WTC11 (cell line): Measurements from ENCODE around the gene SLC29A1. TPM values are rescaled to one million over a fixed set of nuclear protein-coding genes. Genes with fewer than 3 reads are reported as not detected.
A peak's percentile ranks its signal among the peaks of the same experiment; 100 is the strongest.

Source experiments
- EMX1 ChIP-seq: fragments of 250-450 bp; sonication (Bioruptor Pico); IDR thresholded peaks from 2 replicates; pipeline ENCODE4 v1.8.0; 2021; ENCODE audit warnings: mild to moderate bottlenecking
- ETV6 ChIP-seq: sonication (generic); formaldehyde crosslinking; IDR thresholded peaks from 2 replicates; pipeline ENCODE4 v1.8.1; 2022; ENCODE audit warnings: mild to moderate bottlenecking, missing genetic modification reagents
- FOXJ3 ChIP-seq: sonication (generic); formaldehyde crosslinking; IDR thresholded peaks from 2 replicates; pipeline ENCODE4 v1.9.0; 2021; ENCODE audit warnings: missing genetic modification reagents, mild to moderate bottlenecking, borderline replicate concordance
- FOXP1 ChIP-seq: sonication (generic); formaldehyde crosslinking; IDR thresholded peaks from 2 replicates; pipeline ENCODE4 v1.8.0; 2022; ENCODE audit warnings: missing genetic modification reagents, mild to moderate bottlenecking, moderate library complexity, borderline replicate concordance
- IRF2 ChIP-seq: sonication (generic); formaldehyde crosslinking; IDR thresholded peaks from 2 replicates; pipeline ENCODE4 v1.8.0; 2022; ENCODE audit warnings: low read depth, missing genetic modification reagents, borderline replicate concordance
- KAT7 ChIP-seq: sonication (generic); formaldehyde crosslinking; IDR thresholded peaks from 2 replicates; pipeline ENCODE4 v1.8.1; 2023; ENCODE audit warnings: missing genetic modification reagents, mild to moderate bottlenecking, borderline replicate concordance
- NFE2L1 ChIP-seq: sonication (generic); formaldehyde crosslinking; IDR thresholded peaks from 2 replicates; pipeline ENCODE4 v1.8.1; 2023; ENCODE audit warnings: missing genetic modification reagents
- NFYB ChIP-seq: sonication (generic); formaldehyde crosslinking; conservative IDR thresholded peaks from 2 replicates; pipeline ENCODE4 v1.8.0; 2022; ENCODE audit warnings: low read depth, missing genetic modification reagents
- NR3C1 ChIP-seq: sonication (generic); formaldehyde crosslinking; conservative IDR thresholded peaks from 2 replicates; pipeline ENCODE4 v1.8.1; 2023; ENCODE audit warnings: low read depth, mild to moderate bottlenecking, missing genetic modification reagents
- OVOL2 ChIP-seq: fragments of 250-450 bp; sonication (Bioruptor Pico); IDR thresholded peaks from 2 replicates; pipeline ENCODE4 v1.9.0; 2021; ENCODE audit warnings: mild to moderate bottlenecking, borderline replicate concordance
- RELA ChIP-seq: sonication (generic); formaldehyde crosslinking; IDR thresholded peaks from 2 replicates; pipeline ENCODE4 v1.8.1; 2022; ENCODE audit warnings: missing genetic modification reagents, mild to moderate bottlenecking, borderline replicate concordance
- TCF7 ChIP-seq: sonication (generic); formaldehyde crosslinking; IDR thresholded peaks from 2 replicates; pipeline ENCODE4 v1.8.0; 2022; ENCODE audit warnings: mild to moderate bottlenecking, low read depth, missing genetic modification reagents, moderate library complexity
- TP53 ChIP-seq: sonication (generic); formaldehyde crosslinking; IDR thresholded peaks from 2 replicates; pipeline ENCODE4 v1.8.1; 2023; ENCODE audit warnings: mild to moderate bottlenecking, missing genetic modification reagents
- ZNF121 ChIP-seq: sonication (generic); formaldehyde crosslinking; IDR thresholded peaks from 2 replicates; pipeline ENCODE4 v1.8.0; 2023; ENCODE audit warnings: missing genetic modification reagents
- ZNF317 ChIP-seq: sonication (generic); formaldehyde crosslinking; IDR thresholded peaks from 2 replicates; pipeline ENCODE4 v1.8.1; 2023; ENCODE audit warnings: low read depth, mild to moderate bottlenecking, moderate library complexity, missing genetic modification reagents, borderline replicate concordance
- ZNF423 ChIP-seq: fragments of 250-450 bp; sonication (Bioruptor Pico); IDR thresholded peaks from 2 replicates; pipeline ENCODE4 v2.1.2; 2022; ENCODE audit warnings: mild to moderate bottlenecking, moderate library complexity
- total RNA-seq: library from RNA; stranded (reverse); gene quantifications from 3 replicates; pipeline ENCODE4 v1.2.3, GENCODE V29; 2021
- TF ChIP-seq, protein P1 (sequence below): fragments of 250-450 bp; sonication (Bioruptor Pico); IDR thresholded peaks from 2 replicates; pipeline ENCODE4 v1.9.0; 2021; ENCODE audit warnings: mild to moderate bottlenecking, borderline replicate concordance
- TF ChIP-seq, protein P2 (sequence below): sonication (generic); formaldehyde crosslinking; conservative IDR thresholded peaks from 2 replicates; pipeline ENCODE4 v1.8.1; 2023; ENCODE audit warnings: mild to moderate bottlenecking, low read depth, missing genetic modification reagents, moderate library complexity
- TF ChIP-seq, protein P3 (sequence below): sonication (generic); formaldehyde crosslinking; IDR thresholded peaks from 2 replicates; pipeline ENCODE4 v1.8.0; 2023; ENCODE audit warnings: mild to moderate bottlenecking, missing genetic modification reagents
- TF ChIP-seq, protein P4 (sequence below): sonication (generic); formaldehyde crosslinking; IDR thresholded peaks from 2 replicates; pipeline ENCODE4 v1.8.1; 2022; ENCODE audit warnings: low read depth, mild to moderate bottlenecking, moderate library complexity, missing genetic modification reagents, borderline replicate concordance
- TF ChIP-seq, protein P5 (sequence below): sonication (generic); formaldehyde crosslinking; conservative IDR thresholded peaks from 2 replicates; pipeline ENCODE4 v1.8.1; 2022; ENCODE audit warnings: mild to moderate bottlenecking, missing genetic modification reagents
- TF ChIP-seq, protein P6 (sequence below): fragments of 250-450 bp; sonication (Bioruptor Pico); IDR thresholded peaks from 2 replicates; pipeline ENCODE4 v1.8.0; 2021; ENCODE audit warnings: mild to moderate bottlenecking

The SLC29A1 gene
- total RNA-seq, 1 experiment from 2014 or later = 139 TPM

DNA sequence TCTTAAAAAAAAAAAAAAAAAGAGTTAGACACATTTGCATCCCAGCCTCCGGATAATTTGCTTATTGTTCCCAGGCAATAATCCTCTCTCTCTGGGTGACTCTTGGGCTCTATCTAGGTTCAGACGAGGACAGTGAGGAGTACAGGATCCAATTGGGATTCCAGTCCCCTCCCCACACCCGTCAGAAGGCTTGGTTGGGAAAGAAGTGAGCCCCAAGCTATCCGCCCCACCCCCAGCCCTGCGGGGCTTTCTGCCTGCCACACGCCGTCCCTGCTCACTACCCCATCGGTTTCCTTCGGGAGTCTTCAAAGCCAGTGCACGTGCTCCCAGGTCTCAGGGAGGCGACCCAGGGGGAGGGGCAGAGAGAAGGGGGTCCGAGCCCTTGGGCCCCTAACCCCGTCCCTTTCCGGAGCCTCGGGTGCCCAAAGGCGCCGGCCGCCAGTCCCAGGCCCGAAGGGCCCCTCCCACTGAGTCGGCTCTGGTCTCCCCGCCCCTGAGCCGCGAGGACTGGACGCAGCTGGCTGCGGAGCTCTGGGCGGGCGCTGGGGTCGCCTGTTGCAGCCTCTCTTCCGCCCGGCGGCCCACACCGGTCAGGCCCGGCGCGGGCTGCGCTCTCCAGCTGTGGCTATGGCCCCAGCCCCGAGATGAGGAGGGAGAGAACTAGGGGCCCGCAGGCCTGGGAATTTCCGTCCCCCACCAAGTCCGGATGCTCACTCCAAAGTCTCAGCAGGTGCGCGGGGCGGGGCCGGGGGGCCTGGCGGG is 4.2 kb upstream of the SLC29A1 start (continued):
- TF ChIP-seq, protein P1, sequence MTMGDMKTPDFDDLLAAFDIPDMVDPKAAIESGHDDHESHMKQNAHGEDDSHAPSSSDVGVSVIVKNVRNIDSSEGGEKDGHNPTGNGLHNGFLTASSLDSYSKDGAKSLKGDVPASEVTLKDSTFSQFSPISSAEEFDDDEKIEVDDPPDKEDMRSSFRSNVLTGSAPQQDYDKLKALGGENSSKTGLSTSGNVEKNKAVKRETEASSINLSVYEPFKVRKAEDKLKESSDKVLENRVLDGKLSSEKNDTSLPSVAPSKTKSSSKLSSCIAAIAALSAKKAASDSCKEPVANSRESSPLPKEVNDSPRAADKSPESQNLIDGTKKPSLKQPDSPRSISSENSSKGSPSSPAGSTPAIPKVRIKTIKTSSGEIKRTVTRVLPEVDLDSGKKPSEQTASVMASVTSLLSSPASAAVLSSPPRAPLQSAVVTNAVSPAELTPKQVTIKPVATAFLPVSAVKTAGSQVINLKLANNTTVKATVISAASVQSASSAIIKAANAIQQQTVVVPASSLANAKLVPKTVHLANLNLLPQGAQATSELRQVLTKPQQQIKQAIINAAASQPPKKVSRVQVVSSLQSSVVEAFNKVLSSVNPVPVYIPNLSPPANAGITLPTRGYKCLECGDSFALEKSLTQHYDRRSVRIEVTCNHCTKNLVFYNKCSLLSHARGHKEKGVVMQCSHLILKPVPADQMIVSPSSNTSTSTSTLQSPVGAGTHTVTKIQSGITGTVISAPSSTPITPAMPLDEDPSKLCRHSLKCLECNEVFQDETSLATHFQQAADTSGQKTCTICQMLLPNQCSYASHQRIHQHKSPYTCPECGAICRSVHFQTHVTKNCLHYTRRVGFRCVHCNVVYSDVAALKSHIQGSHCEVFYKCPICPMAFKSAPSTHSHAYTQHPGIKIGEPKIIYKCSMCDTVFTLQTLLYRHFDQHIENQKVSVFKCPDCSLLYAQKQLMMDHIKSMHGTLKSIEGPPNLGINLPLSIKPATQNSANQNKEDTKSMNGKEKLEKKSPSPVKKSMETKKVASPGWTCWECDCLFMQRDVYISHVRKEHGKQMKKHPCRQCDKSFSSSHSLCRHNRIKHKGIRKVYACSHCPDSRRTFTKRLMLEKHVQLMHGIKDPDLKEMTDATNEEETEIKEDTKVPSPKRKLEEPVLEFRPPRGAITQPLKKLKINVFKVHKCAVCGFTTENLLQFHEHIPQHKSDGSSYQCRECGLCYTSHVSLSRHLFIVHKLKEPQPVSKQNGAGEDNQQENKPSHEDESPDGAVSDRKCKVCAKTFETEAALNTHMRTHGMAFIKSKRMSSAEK (CRISPR knock-in tag) = no peak
- TF ChIP-seq, protein P2, sequence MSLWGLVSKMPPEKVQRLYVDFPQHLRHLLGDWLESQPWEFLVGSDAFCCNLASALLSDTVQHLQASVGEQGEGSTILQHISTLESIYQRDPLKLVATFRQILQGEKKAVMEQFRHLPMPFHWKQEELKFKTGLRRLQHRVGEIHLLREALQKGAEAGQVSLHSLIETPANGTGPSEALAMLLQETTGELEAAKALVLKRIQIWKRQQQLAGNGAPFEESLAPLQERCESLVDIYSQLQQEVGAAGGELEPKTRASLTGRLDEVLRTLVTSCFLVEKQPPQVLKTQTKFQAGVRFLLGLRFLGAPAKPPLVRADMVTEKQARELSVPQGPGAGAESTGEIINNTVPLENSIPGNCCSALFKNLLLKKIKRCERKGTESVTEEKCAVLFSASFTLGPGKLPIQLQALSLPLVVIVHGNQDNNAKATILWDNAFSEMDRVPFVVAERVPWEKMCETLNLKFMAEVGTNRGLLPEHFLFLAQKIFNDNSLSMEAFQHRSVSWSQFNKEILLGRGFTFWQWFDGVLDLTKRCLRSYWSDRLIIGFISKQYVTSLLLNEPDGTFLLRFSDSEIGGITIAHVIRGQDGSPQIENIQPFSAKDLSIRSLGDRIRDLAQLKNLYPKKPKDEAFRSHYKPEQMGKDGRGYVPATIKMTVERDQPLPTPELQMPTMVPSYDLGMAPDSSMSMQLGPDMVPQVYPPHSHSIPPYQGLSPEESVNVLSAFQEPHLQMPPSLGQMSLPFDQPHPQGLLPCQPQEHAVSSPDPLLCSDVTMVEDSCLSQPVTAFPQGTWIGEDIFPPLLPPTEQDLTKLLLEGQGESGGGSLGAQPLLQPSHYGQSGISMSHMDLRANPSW (CRISPR knock-in tag) = no peak
- TF ChIP-seq, protein P3, sequence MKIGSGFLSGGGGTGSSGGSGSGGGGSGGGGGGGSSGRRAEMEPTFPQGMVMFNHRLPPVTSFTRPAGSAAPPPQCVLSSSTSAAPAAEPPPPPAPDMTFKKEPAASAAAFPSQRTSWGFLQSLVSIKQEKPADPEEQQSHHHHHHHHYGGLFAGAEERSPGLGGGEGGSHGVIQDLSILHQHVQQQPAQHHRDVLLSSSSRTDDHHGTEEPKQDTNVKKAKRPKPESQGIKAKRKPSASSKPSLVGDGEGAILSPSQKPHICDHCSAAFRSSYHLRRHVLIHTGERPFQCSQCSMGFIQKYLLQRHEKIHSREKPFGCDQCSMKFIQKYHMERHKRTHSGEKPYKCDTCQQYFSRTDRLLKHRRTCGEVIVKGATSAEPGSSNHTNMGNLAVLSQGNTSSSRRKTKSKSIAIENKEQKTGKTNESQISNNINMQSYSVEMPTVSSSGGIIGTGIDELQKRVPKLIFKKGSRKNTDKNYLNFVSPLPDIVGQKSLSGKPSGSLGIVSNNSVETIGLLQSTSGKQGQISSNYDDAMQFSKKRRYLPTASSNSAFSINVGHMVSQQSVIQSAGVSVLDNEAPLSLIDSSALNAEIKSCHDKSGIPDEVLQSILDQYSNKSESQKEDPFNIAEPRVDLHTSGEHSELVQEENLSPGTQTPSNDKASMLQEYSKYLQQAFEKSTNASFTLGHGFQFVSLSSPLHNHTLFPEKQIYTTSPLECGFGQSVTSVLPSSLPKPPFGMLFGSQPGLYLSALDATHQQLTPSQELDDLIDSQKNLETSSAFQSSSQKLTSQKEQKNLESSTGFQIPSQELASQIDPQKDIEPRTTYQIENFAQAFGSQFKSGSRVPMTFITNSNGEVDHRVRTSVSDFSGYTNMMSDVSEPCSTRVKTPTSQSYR = peak; percentile 88; the same call in 1 of the 2 replicates
- TF ChIP-seq, protein P4, sequence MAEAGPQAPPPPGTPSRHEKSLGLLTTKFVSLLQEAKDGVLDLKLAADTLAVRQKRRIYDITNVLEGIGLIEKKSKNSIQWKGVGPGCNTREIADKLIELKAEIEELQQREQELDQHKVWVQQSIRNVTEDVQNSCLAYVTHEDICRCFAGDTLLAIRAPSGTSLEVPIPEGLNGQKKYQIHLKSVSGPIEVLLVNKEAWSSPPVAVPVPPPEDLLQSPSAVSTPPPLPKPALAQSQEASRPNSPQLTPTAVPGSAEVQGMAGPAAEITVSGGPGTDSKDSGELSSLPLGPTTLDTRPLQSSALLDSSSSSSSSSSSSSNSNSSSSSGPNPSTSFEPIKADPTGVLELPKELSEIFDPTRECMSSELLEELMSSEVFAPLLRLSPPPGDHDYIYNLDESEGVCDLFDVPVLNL (CRISPR knock-in tag) = no peak
- TF ChIP-seq IRF2 (no peak), EMX1 (CRISPR knock-in tag) (no peak), FOXP1 (peak; percentile 67), OVOL2 (CRISPR knock-in tag) (no peak), ZNF121 (CRISPR knock-in tag) (no peak), NFE2L1 (CRISPR knock-in tag) (no peak; the same call in 1 of the 2 replicates), TP53 (CRISPR knock-in tag) (no peak), NFYB (CRISPR knock-in tag) (no peak), ETV6 (CRISPR knock-in tag) (0 out of 2 replicates have a peak, but pooled peaks have one; percentile 50), TCF7 (CRISPR knock-in tag) (no peak), ZNF423 (CRISPR knock-in tag) (peak; percentile 61; the same call in 1 of the 2 replicates), ZNF317 (CRISPR knock-in tag) (0 out of 2 replicates have a peak, but pooled peaks have one; percentile 20), RELA (no peak), KAT7 (CRISPR knock-in tag) (no peak), FOXJ3 (no peak), NR3C1 (CRISPR knock-in tag) (no peak)
- TF ChIP-seq, protein P5, sequence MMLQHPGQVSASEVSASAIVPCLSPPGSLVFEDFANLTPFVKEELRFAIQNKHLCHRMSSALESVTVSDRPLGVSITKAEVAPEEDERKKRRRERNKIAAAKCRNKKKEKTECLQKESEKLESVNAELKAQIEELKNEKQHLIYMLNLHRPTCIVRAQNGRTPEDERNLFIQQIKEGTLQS (CRISPR knock-in tag) = no peak
- TF ChIP-seq, protein P6, sequence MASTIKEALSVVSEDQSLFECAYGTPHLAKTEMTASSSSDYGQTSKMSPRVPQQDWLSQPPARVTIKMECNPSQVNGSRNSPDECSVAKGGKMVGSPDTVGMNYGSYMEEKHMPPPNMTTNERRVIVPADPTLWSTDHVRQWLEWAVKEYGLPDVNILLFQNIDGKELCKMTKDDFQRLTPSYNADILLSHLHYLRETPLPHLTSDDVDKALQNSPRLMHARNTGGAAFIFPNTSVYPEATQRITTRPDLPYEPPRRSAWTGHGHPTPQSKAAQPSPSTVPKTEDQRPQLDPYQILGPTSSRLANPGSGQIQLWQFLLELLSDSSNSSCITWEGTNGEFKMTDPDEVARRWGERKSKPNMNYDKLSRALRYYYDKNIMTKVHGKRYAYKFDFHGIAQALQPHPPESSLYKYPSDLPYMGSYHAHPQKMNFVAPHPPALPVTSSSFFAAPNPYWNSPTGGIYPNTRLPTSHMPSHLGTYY (CRISPR knock-in tag) = no peak
